Right cardiac atrium (tissue), 5 donors: Measurements from ENCODE around the gene OR2T3. TPM values are rescaled to one million over a fixed set of nuclear protein-coding genes. Genes with fewer than 3 reads are reported as not detected.
"Not testable (repeated sequence)": the region's sequence is repeated elsewhere in the genome, so short reads cannot be mapped to it uniquely, and the experiment has no call there.

ENCODE experiments used
- ATAC-seq, 2 donors: fragments of 200-7000 bp; cut with Tn5 transposase; one replicate each; pipeline versions ENCODE4 v1.8.0 to v1.9.1; 2020; ENCODE audit warnings: moderate library complexity in 2 of 2, mild to moderate bottlenecking in 1 of 2
- DNase-seq, 3 donors: peaks; one replicate each; pipeline ENCODE4 v3.0.0-alpha.2; 2020
- H3K27ac ChIP-seq: one replicate; pipeline ENCODE4 v1.5.1; 2013; ENCODE audit warnings: mild to moderate bottlenecking, low read length, control low read depth, moderate library complexity
- H3K27me3 ChIP-seq: one replicate; pipeline ENCODE4 v1.6.1; 2013; ENCODE audit not compliant: control insufficient read depth, insufficient read depth
- H3K4me1 ChIP-seq: one replicate; pipeline ENCODE4 v1.6.1; 2013; ENCODE audit warnings: low read length; ENCODE audit not compliant: control insufficient read depth, insufficient read depth
- H3K4me3 ChIP-seq: one replicate; pipeline ENCODE4 v1.5.1; 2013; ENCODE audit warnings: low read length, control low read depth
- H3K9me3 ChIP-seq: one replicate; pipeline ENCODE4 v1.6.1; 2013; ENCODE audit warnings: low read length; ENCODE audit not compliant: control insufficient read depth
- WGBS: extraction: QIAGEN DNeasy Blood & Tissue Kit; methylation state at CpG from one replicate; pipeline ENCODE4 v1.1.7; 2013; 5-methylcytosine and 5-hydroxymethylcytosine counted together
- intact Hi-C, 4 donors: fragments of 100-400 bp; cut with DNase I; formaldehyde crosslinking; loops; one replicate each; pipeline versions ENCODE4 v1.11.0 to v1.14.0; 2022 to 2023
- long read RNA-seq, 4 donors: library from polyadenylated mRNA; unstranded; transcript quantifications; one replicate each; pipeline ENCODE4 v2.0.0, GENCODE V29; 2020 to 2021
- polyA plus RNA-seq: library from polyadenylated mRNA; stranded (reverse); fragments of 200-250 nt; gene quantifications from one replicate; pipeline ENCODE4 v1.2.3, GENCODE V29; 2013
- total RNA-seq, 4 donors: library from RNA; stranded (reverse); fragmentation: NEBNext Ultra II Directional; extraction: Animal tissue kit (Norgen Biotek cat#: 25700); gene quantifications; one replicate each; pipeline ENCODE4 v1.2.1, GENCODE V29; 2021
- donor health status: healthy with polysubstance abuse.
- donor health status: DM: no; HTN: yes; CAD: no.
- donor health status: DM: no; HTN: no; CAD: no.
- donor health status: DM: no; HTN: yes; CAD: no; lungs with severe emphysema.
- donor health status: DM: yes; HTN: yes; CAD: no.

Gene OR2T3
- total RNA-seq = not detected
- not detected for polyA plus RNA-seq
- long read RNA-seq, donor 1 = 0 reads
- long read RNA-seq, donor 2 = 0 reads
- long read RNA-seq, donor 3 = 0 reads
- long read RNA-seq, donor 4 = 0 reads

GRCh38 chr1:248473051-248473450 lies at the start of gene OR2T3:
Gene OR2T3 (plus strand): TSS chr1:248473351. CDS start chr1:248473351, 0 bp downstream.
- H3K27ac ChIP-seq, H3K9me3 ChIP-seq, H3K27me3 ChIP-seq, H3K4me1 ChIP-seq, ATAC-seq, H3K4me3 ChIP-seq, intact Hi-C loops, DNase-seq: not testable (repeated sequence)
- WGBS = 69% methylated on average over 2 of the region's 2 CpGs

DNA sequence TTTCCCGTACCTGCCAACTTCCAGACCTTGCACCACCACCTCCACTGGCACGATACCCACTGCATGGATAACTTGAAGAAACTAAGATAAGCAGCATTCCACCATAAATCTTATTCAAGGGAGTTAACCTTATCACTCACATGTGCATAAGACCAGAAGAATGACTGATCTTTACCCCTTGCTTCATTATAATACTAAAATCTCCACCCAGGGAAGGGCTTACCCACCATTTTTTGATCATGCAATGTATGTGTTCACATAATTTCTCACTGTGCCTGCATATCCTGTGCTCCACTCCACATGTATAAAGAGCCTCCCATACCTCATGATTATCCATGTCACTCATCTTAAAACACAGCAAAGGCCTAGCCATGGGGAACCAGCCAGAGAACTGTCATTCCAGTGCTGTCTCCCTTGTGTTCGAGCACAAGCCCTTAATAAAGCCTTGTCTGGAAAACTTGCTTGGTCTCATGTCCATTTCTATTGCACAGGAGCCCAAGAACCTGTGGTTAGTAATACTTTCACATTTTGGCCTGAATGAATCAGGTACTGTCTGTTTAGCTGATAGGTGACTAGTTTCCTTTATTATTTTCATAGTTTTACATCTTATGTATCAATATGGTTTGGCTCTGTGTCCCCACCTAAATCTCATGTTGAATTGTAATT lies 45.5 kb upstream of the OR2T3 start:
- intact Hi-C loops, H3K4me3 ChIP-seq, H3K27ac ChIP-seq, H3K9me3 ChIP-seq, DNase-seq, H3K4me1 ChIP-seq, H3K27me3 ChIP-seq, ATAC-seq: not testable (repeated sequence)
- WGBS = 49% methylated on average over 3 of the region's 3 CpGs

GRCh38 chr1:248428192-248428533 lies 45.0 kb upstream of the OR2T3 start:
- WGBS = 77% methylated on average over 3 of the region's 3 CpGs
- intact Hi-C loops, H3K27ac ChIP-seq, DNase-seq, H3K27me3 ChIP-seq, H3K4me1 ChIP-seq, H3K9me3 ChIP-seq, ATAC-seq, H3K4me3 ChIP-seq: not testable (repeated sequence)

DNA sequence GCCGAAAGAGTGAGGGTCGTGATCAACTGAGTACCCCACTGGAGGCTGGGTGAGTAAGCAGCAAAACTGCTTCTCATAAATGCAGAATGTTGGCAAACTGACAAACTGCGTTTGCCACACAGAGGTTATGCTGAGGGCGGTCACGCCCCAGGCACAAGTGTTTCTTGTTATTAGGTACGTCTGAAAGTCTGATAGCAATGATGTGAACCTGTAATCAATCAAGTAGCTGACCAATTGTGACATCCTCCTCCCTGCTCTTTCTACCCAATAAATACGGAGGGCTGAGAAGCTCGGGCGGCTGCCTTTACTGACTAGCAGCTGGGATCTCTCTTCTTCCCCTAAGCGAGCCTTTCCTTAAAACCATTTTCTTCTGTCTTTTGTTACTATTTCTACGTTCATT lies 41.5 kb upstream of the OR2T3 start:
- H3K9me3 ChIP-seq, ATAC-seq, intact Hi-C loops, H3K27ac ChIP-seq, H3K27me3 ChIP-seq, H3K4me1 ChIP-seq, DNase-seq, H3K4me3 ChIP-seq: not testable (repeated sequence)
- 63% methylated on average over 11 of the region's 11 CpGs for WGBS

GRCh38 chr1:248432201-248432600 lies 41.0 kb upstream of the OR2T3 start:
- WGBS = 50% methylated on average over 4 of the region's 4 CpGs
- intact Hi-C loops, H3K27me3 ChIP-seq, H3K27ac ChIP-seq, DNase-seq, ATAC-seq, H3K4me3 ChIP-seq, H3K9me3 ChIP-seq, H3K4me1 ChIP-seq: not testable (repeated sequence)

- peak in 1 of 2 donors; percentile 24 for ATAC-seq
- H3K9me3 ChIP-seq, intact Hi-C loops, H3K27me3 ChIP-seq, H3K4me3 ChIP-seq, H3K27ac ChIP-seq, H3K4me1 ChIP-seq: not testable (repeated sequence)
- DNase-seq = peak in 1 of 3 donors; percentile 18
- 93% methylated on average over 36 of the region's 38 CpGs for WGBS
Measured at GRCh38 chr1:248433811-248434415, 39.2 kb upstream of the OR2T3 start.

DNA sequence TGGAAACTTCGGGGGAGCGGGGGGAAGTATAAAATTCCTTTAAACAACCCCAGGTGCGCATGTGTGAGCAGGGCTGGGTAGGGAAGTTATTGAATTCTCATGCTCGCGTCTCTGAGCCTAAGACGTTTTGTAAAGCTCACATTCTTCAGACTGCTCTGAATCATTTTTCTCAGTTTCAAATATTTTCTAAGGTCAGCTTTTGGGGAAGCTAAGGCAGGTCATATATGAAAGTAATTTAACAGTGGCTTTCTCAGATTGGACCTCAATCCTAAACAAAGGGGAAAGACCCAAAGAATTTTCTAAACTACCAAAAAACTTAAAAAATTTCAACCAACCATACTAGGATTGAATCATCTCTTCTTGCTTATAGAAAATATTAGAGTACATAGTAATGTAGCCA lies 38.2 kb upstream of the OR2T3 start:
- H3K9me3 ChIP-seq, H3K4me3 ChIP-seq, ATAC-seq, H3K27me3 ChIP-seq, DNase-seq, H3K4me1 ChIP-seq, H3K27ac ChIP-seq, intact Hi-C loops: not testable (repeated sequence)
- WGBS = 89% methylated on average over 4 of the region's 6 CpGs

DNA sequence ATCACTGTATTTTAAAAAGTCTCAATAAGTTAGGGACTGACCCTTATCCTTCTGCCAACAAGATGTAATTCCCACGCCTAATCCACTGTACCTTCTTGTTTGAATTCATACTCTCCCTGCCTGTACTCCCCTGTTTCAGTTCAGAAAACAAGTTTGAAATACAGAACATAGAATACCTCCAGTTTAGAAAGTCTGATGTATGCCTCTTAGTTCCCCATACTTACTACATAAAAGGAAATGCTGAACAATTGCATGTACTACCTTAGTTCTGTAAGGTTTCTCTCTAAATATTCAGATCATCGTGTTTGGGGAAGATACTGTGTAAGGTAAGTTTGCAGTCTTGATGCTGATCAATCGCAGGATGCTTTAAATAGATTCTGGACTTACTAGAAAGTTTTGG lies 36.8 kb upstream of the OR2T3 start:
- H3K27me3 ChIP-seq, H3K4me3 ChIP-seq, H3K27ac ChIP-seq, ATAC-seq, intact Hi-C loops, H3K9me3 ChIP-seq, DNase-seq, H3K4me1 ChIP-seq: not testable (repeated sequence)
- WGBS = 74% methylated on average over 3 of the region's 3 CpGs

GRCh38 chr1:248438668-248439067 lies 34.5 kb upstream of the OR2T3 start:
- H3K27ac ChIP-seq, H3K4me1 ChIP-seq, H3K27me3 ChIP-seq, H3K4me3 ChIP-seq, intact Hi-C loops, DNase-seq, H3K9me3 ChIP-seq, ATAC-seq: not testable (repeated sequence)
- 45% methylated on average over 1 of the region's 1 CpG for WGBS

GRCh38 chr1:248439283-248439682 lies 33.9 kb upstream of the OR2T3 start:
- H3K27me3 ChIP-seq, H3K27ac ChIP-seq, H3K4me1 ChIP-seq, H3K9me3 ChIP-seq, H3K4me3 ChIP-seq, intact Hi-C loops, DNase-seq, ATAC-seq: not testable (repeated sequence)
- 48% methylated on average over 5 of the region's 5 CpGs for WGBS

- H3K4me3 ChIP-seq, DNase-seq, H3K27me3 ChIP-seq, H3K27ac ChIP-seq, H3K4me1 ChIP-seq, ATAC-seq, intact Hi-C loops, H3K9me3 ChIP-seq: not testable (repeated sequence)
- WGBS = 53% methylated on average over 1 of the region's 2 CpGs
Measured at GRCh38 chr1:248442500-248443277, 30.5 kb upstream of the OR2T3 start.
